GM06990 (cell line): ENCODE measurements around the gene CUBN.

Source experiments
- DNase-seq: peaks from one replicate; pipeline ENCODE4 v3.0.0-alpha.2; 2011; ENCODE audit not compliant: insufficient read length; ENCODE audit errors: extremely low read depth
- H3K27me3 ChIP-seq: replicated peaks from 2 replicates; pipeline ENCODE4 v1.6.0; 2011; ENCODE audit warnings: low read length; ENCODE audit not compliant: control insufficient read depth, insufficient read depth
- H3K36me3 ChIP-seq: 2 replicates; pipeline ENCODE4 v1.5.1; 2011; ENCODE audit warnings: low read length; ENCODE audit not compliant: control insufficient read depth, insufficient read depth
- H3K4me3 ChIP-seq: replicated peaks from 2 replicates; pipeline ENCODE4 v1.5.1; 2011; ENCODE audit warnings: low read depth, mild to moderate bottlenecking, control low read depth, low read length
- TF ChIP-seq, protein P1 (sequence below): IDR thresholded peaks from 2 replicates; pipeline ENCODE4 v1.5.1; 2011; ENCODE audit warnings: low read length, control low read depth, mild to moderate bottlenecking, inconsistent platforms; ENCODE audit not compliant: insufficient read depth, poor library complexity, severe bottlenecking

CUBN gene

DNA sequence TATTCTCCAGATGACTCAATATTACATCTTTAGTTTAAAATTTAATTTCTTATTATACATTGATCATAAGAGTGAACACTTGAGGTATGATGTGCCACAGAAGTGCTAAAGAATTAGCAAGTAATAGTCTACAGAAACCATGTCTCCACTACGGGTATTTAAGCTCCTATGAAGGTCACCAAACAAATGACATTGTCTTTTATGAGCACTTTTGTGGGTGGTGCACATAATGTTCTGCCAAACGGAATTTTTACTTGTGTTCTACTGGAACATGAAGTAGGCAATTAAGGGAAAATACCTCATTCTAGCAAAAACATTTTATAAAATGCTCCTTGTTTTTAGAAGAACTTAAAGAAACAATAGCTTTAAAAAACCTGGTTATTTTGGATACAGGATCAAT lies 27.4 kb upstream of the CUBN start:
- H3K4me3 ChIP-seq, result no peak overlapping the region
- no peaks in the 10 kb centered on the region for H3K36me3 ChIP-seq
- no peak for DNase-seq
- no peaks in the 10 kb centered on the region for H3K27me3 ChIP-seq
- TF ChIP-seq, protein P1, sequence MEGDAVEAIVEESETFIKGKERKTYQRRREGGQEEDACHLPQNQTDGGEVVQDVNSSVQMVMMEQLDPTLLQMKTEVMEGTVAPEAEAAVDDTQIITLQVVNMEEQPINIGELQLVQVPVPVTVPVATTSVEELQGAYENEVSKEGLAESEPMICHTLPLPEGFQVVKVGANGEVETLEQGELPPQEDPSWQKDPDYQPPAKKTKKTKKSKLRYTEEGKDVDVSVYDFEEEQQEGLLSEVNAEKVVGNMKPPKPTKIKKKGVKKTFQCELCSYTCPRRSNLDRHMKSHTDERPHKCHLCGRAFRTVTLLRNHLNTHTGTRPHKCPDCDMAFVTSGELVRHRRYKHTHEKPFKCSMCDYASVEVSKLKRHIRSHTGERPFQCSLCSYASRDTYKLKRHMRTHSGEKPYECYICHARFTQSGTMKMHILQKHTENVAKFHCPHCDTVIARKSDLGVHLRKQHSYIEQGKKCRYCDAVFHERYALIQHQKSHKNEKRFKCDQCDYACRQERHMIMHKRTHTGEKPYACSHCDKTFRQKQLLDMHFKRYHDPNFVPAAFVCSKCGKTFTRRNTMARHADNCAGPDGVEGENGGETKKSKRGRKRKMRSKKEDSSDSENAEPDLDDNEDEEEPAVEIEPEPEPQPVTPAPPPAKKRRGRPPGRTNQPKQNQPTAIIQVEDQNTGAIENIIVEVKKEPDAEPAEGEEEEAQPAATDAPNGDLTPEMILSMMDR, result no peak

DNA sequence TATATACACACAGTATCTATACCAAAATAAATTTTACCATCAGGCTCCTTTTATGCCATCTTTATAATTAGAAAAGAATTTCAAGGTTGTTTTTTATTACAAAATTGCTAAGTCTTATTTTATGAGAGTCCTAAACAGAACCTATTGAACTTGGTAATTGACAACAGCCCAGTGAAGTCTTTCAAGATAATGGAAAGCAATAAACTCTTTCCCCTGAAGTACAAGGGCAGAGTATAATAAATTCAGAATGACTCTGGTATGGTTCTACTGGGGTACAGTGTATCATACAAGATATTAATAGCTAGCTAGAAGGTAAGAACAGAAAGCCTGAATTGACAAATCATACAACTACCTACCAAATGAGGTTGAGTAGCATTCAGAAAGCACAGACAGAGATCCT lies 26.2 kb upstream of the CUBN start:
- TF ChIP-seq, protein P1, result no peak
- Histone ChIP-seq H3K36me3 (no peaks in the 10 kb centered on the region), H3K4me3 (no peak overlapping the region), H3K27me3 (no peaks in the 10 kb centered on the region)
- DNase-seq, result no peak

DNA sequence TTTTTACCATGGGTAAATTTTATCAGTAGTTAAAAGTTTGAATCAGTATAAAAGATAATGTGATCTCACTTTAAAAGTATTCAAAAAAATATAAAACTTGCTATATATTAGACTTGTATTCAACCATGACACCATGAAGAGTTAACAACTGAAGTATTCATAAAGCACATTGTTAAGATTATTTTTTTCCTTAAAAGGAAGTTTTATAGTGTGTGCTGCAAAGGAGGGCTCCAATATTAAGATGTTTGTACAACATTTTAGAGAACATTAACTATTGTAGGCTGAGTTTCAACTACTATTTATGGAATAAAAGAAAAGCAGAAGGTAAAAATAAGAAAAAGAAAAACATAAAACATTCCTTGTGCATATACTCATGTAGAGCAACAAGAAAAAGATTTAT lies 24.5 kb upstream of the CUBN start:
- no peak for DNase-seq
- TF ChIP-seq, protein P1, result no peak
- Histone ChIP-seq H3K36me3 (no peaks in the 10 kb centered on the region), H3K27me3 (no peaks in the 10 kb centered on the region), H3K4me3 (no peak overlapping the region)

DNA sequence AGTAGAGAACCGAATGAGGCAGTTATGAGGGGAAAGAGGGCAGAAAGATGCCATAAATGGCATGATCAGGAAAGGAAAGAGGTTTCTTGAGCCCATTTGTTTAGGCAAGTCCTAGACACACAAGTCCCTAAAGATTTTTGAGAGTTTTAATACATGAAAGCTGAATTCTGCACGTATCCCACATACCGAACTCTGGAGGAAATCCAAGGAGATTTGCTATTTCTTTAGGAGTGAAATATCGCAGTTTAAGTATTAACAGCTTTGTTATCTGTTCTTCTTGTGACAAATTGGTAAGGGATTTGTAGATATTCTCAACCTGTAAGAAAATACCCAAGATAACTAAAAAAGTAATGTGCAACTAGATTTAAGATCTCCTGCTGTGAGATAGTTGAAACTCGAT lies 23.7 kb upstream of the CUBN start:
- DNase-seq, result no peak
- no peaks in the 10 kb centered on the region for H3K36me3 ChIP-seq
- TF ChIP-seq, protein P1, result no peak
- no peak overlapping the region for H3K4me3 ChIP-seq
- no peaks in the 10 kb centered on the region for H3K27me3 ChIP-seq

DNA sequence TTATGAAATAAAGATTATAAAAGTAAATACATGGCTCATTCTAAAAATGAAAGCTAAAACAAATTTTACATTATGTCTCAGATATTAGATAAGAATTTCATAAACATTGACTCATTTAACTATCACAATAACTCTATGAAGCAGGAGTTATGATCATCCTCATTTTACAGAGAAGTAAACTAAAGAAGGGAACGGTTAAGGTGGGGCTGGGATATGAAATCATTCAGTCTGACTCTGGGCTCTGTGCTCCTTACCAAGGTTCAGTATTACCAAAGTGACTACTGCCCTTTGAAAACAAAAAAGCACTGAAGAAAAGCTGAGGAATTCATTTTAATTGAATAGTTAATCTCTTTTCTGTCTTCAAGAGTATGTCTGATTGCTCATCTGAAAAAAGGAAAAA lies 22.1 kb upstream of the CUBN start:
- no peaks in the 10 kb centered on the region for H3K27me3 ChIP-seq
- H3K36me3 ChIP-seq, result no peaks in the 10 kb centered on the region
- no peak overlapping the region for H3K4me3 ChIP-seq
- DNase-seq, result no peak
- TF ChIP-seq, protein P1, result no peak

DNA sequence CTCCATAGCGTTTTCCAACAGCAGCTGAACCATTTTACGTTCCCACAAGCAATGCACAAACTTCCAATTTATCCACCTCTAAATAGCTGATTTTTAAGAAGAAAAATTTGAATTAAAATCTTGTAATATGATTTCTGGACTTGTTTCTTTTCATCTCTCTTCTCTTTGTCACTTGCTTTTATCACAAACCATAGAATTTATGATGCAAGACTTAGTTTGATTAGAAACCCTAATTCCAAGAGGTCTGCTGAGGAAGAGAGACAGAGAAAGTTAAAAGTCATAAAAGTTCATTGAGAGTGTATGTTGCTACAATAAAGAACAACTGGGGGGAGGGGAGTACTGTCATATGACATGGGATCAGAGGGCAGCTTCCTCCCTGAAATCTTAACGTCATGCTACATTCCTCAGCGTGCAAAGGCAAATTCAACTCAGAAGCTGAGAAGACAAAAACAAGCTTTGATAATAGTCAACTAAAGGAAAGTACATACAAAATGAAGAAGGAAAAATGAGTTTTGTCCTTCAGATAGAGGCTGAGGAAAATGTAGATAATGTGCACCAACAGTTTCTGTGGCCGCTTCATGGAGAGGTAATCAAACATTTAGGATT lies 18.4 kb upstream of the CUBN start:
- TF ChIP-seq, protein P1, result no peak
- no peak for DNase-seq
- no peaks in the 10 kb centered on the region for H3K36me3 ChIP-seq
- H3K27me3 ChIP-seq, result no peaks in the 10 kb centered on the region
- H3K4me3 ChIP-seq, result no peak overlapping the region
